GM18505 (cell line): ENCODE measurements around the gene TRABD2B.

ENCODE experiments used
- ATAC-seq: cut with Tn5 transposase; IDR thresholded peaks from one replicate; pipeline ENCODE4 v1.9.1; 2021; ENCODE audit not compliant: unreplicated experiment
- POLR2A ChIP-seq: IDR thresholded peaks from 4 replicates; pipeline ENCODE4 v1.6.1; 2011; ENCODE audit warnings: borderline replicate concordance; ENCODE audit not compliant: insufficient read depth, insufficient read length; ENCODE audit errors: extremely low read depth

TRABD2B gene

DNA sequence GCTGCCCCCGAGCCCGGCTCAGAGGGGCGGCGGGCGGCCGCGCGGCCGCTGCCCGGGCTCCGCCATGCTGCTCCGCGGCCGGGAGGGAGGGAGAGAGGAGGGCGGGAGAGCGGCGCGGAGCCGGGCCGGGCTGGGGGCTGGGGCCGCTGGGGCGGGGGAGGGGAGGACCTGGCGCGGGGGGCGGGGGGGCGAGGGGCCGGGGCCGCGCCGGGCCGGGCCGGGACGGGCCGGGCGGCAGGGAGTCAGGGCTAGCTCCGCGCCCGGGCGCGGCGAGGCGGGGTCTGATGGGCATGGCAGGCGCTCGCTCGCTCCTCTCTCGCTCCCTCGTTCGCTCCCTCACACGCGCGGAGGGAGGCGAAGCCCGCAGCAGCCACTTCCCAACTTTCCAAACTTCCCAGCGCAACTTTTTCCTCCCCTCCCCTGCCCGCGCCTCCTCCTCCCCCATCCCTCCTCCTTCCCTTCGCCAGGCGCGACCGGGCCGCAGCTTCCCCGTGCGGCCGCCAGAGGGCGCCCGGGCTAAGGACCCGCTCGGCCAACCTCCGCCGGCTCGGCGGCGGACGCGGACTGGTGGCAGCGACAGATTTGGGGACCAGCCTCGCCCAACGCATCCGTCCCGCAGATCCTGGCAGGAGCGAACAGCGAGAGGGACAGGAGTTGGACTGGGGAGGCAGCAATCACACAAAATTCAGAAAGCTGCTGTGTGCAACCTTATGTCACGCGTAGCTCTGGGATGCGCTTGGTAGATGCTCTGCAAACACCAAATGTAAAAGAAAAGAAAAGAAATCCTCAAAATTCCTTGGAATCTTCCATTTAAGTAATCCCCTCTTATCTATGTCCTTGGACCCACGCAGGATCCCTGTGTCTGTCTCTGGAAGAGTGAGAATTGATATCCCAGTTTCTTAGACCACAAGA is at the start of gene TRABD2B:
Gene TRABD2B (minus strand): TSS at position 97 of the 912 bp plus-strand sequence.
- peak; percentile 93 for ATAC-seq
- no peak for TF ChIP-seq POLR2A

DNA sequence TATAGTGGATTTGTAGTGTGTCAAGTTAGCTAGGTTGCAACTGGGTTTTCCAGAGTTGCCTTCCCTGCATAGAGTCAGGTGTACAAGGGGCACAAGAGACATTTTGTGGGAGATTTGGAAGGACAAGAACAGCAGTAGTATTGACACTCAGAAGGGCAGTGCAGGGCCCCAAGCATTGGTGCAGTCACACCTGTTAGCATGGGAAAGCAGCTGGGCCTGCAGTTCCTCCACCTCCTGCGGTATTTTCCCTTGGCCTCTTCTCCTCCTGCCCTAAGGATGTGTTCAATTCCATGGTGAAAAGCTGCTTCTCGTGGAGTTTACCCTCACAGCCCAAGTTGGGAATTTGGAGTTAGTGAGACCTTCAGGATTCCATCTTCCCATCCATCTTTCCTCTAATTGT is 47.1 kb upstream of the TRABD2B start:
- no peak for ATAC-seq
- no peak for TF ChIP-seq POLR2A

DNA sequence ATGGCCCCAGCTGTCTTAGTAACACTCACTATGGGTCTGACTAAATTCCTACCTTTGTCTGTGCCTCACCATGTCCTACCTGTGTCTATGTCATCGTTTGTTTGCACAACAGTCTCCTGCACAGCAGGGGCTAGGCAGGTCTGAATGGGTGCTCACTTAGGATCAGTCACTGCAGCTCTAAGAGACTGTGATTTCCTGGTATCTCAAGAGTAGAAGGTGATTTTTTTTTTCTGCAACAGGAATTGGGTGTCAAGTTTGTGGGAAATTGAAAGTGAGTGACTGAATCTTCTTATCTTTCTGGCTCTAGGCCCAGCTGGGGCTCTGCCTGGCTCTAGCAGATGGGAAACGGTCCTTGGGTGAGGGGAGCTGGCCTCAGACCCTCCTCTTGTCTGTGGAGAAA is 46.4 kb upstream of the TRABD2B start:
- ATAC-seq = no peak
- TF ChIP-seq POLR2A = no peak

- no peak for ATAC-seq
- TF ChIP-seq POLR2A = no peak
Measured at GRCh38 chr1:48040154-48040553, 43.0 kb upstream of the TRABD2B start.

- TF ChIP-seq POLR2A = no peak
- no peak for ATAC-seq
Measured at GRCh38 chr1:48039088-48040054, 42.2 kb upstream of the TRABD2B start.

DNA sequence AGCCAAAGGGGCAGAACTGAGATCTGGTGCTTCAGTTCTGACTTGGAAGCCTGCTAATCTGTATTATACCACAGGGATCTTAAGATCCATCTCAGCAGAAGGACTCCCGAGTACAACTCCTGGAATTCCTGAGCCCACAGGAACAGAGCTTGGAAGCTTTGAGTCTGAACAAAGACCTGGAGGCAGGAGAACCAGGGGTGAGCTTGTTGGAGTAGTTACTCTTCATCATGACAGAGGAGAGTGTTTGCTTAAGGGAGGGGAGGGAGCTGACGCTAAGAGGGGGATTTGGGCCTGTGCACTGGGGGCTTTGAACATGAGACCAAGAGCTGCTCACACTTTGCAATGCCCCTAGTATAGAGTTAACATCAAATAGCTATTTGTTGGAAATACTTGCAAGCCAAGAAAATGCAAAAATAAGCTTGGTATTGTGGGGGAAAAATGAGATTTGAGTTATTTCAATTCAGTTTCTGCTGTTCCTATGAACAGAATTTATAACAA is 41.1 kb upstream of the TRABD2B start:
- no peak for ATAC-seq
- TF ChIP-seq POLR2A = no peak

- TF ChIP-seq POLR2A = no peak
- ATAC-seq = no peak
Measured at GRCh38 chr1:48036710-48037355, 39.6 kb upstream of the TRABD2B start.

GRCh38 chr1:48035371-48036141 is 38.4 kb upstream of the TRABD2B start:
- no peak for TF ChIP-seq POLR2A
- ATAC-seq = no peak

DNA sequence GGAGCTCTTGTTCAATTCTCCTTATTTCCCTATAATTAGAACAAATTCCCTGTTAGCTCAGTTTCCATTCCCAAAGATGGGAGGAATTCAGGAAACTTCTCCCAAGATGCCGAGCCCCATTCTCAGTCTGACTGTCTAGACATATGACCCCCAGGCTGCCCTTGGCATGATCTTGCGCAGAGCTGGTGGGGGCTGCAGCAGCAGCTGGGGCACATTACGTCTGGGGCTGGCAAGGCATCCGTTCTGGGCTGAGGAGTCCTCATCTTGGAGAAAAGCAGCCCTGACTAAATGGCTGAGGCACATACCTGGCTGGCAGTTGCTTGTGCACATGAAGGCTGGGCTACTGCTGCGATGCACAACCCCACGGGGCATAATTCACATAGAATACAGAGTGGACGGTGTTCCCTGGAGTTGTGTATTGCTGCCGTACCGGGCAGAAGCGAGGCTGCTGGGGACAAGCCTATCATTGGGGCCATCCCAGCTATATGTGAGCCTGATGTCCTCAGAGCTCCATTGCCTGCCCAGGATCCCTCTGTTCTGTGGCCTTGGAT is 36.4 kb upstream of the TRABD2B start:
- ATAC-seq = no peak
- no peak for TF ChIP-seq POLR2A

DNA sequence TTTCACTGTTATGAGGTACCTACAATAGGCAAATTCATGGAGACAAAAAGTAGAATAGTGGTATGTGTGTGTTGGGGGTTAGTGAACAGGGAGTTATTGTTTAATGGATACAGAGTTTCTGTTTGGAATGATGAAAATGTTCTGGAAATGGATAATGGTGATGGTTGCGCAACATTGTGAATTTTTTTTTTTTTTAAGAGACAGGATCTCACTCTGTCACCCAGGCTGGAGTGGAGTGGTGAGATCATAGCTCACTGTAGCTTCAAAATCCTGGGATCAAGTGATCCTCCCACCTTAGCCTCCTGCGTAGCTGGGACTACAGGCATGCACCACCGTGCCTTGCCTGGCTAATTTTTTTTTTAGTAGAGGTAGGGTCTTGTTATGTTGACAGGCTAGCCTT is 34.5 kb upstream of the TRABD2B start:
- ATAC-seq = no peak
- TF ChIP-seq POLR2A = no peak

- no peak for ATAC-seq
Measured at GRCh38 chr1:48030696-48031365, 33.6 kb upstream of the TRABD2B start.

More at GRCh38 chr1:48030696-48031365, 33.6 kb upstream of the TRABD2B start:
- TF ChIP-seq POLR2A = no peak
